HG03439 (cell line): ENCODE results near the gene SENP6.
"Not testable (repeated sequence)": the region's sequence is repeated elsewhere in the genome, so short reads cannot be mapped to it uniquely, and the experiment has no call there.

ENCODE experiments used
- ATAC-seq: cut with Tn5 transposase; IDR thresholded peaks from one replicate; pipeline ENCODE4 v1.9.1; 2021; ENCODE audit warnings: mild to moderate bottlenecking, moderate library complexity; ENCODE audit not compliant: unreplicated experiment

SENP6 gene

GRCh38 chr6:75601304-75602245 is at the start of gene SENP6:
SENP6 (plus strand) TSS chr6:75601880; CDS start chr6:75602525, 645 bp downstream.
- ATAC-seq: peak; percentile 79

GRCh38 chr6:75556240-75556639 is 45.4 kb upstream of the SENP6 start:
- no peak for ATAC-seq

GRCh38 chr6:75557068-75557467 is 44.6 kb upstream of the SENP6 start:
- ATAC-seq: no peak

GRCh38 chr6:75563032-75563431 is 38.6 kb upstream of the SENP6 start:
- ATAC-seq: no peak

- no peak for ATAC-seq
These were observed 35.4 kb upstream of the SENP6 start for GRCh38 chr6:75566137-75566767.

- ATAC-seq: no peak
These were observed 33.6 kb upstream of the SENP6 start for GRCh38 chr6:75568100-75568499.

- ATAC-seq: no peak
These were observed 32.7 kb upstream of the SENP6 start for GRCh38 chr6:75568965-75569364.

GRCh38 chr6:75570671-75571070 is 31.0 kb upstream of the SENP6 start:
- not testable (repeated sequence) for ATAC-seq

GRCh38 chr6:75572072-75572471 is 29.6 kb upstream of the SENP6 start:
- no peak for ATAC-seq

- ATAC-seq: peak; percentile 85
These were observed 21.7 kb upstream of the SENP6 start for GRCh38 chr6:75579951-75580350.

GRCh38 chr6:75581231-75581630 is 20.4 kb upstream of the SENP6 start:
- ATAC-seq: no peak

- not testable (repeated sequence) for ATAC-seq
These were observed 17.1 kb upstream of the SENP6 start for GRCh38 chr6:75584552-75584951.

- no peak for ATAC-seq
These were observed 12.7 kb upstream of the SENP6 start for GRCh38 chr6:75588948-75589347.

- ATAC-seq: no peak
These were observed 11.3 kb upstream of the SENP6 start for GRCh38 chr6:75590370-75590769.

- ATAC-seq: not testable (repeated sequence)
These were observed 5.3 kb upstream of the SENP6 start for GRCh38 chr6:75596380-75596779.

GRCh38 chr6:75600768-75601167 is 912 bp upstream of the SENP6 start:
- no peak for ATAC-seq

- ATAC-seq: peak; percentile 40
These were observed 796 bp downstream of the SENP6 start for GRCh38 chr6:75602246-75603105.

GRCh38 chr6:75603106-75603420 is 1.4 kb downstream of the SENP6 start:
- ATAC-seq: no peak

- no peak for ATAC-seq
These were observed 2.6 kb downstream of the SENP6 start for GRCh38 chr6:75604294-75604693.

GRCh38 chr6:75605635-75606034 is 4.0 kb downstream of the SENP6 start:
- no peak for ATAC-seq

- no peak for ATAC-seq
These were observed 6.6 kb downstream of the SENP6 start for GRCh38 chr6:75608304-75608703.
